Spleen (tissue), 7 donors: Measurements from ENCODE around the gene STRIP2.

ENCODE experiments used
- CTCF ChIP-seq, 11 experiments: fragments of 200-600 bp in 7 of 11; fragments of 450-650 bp in 4 of 11; sonication (generic) in 4 of 11; IDR thresholded peaks in 8 of 11; conservative IDR thresholded peaks in 3 of 11; 1 replicate in 7 of 11; 2 replicates in 4 of 11; pipeline versions ENCODE4 v1.4.0 to v1.8.0; 2016 to 2021; ENCODE audit warnings: antibody characterized with exemption in 11 of 11, inconsistent platforms in 4 of 11, mild to moderate bottlenecking in 1 of 11
- POLR2AphosphoS5 ChIP-seq, 3 donors: sonication (generic); formaldehyde crosslinking; IDR thresholded peaks; one replicate each; pipeline ENCODE4 v1.5.1; 2017; ENCODE audit warnings: antibody characterized with exemption in 3 of 3
- donor health status: DM: no; HTN: no; CAD: no; lungs with moderate emphysema.
- donor health status: DM: no; HTN: no; CAD: no.
- donor health status: DM: no; HTN: no; CAD: no.

GRCh38 chr7:129497156-129497555 lies 62.9 kb downstream of the STRIP2 start:
- TF ChIP-seq CTCF (IDR thresholded peaks at IDR 0.05 in 8 of 11, conservative IDR thresholded peaks at IDR 0.05 in 3 of 11) (no peak), POLR2AphosphoS5 (IDR thresholded peaks at IDR 0.05) (no peak)
